ENCODE measurements around the gene KSR1.
"Not testable (repeated sequence)": the region's sequence is repeated elsewhere in the genome, so short reads cannot be mapped to it uniquely, and the experiment has no call there.

KSR1 gene

GRCh38 chr17:27455914-27456680, at the start of gene KSR1:
Gene KSR1, plus strand, starts transcription at chr17:27456448. Its CDS starts 196 bp downstream, at chr17:27456644.
- DNase-seq (ENCODE audit: low spot score): peak; percentile 85

- DNase-seq (ENCODE audit: low spot score): no peak
Measured at GRCh38 chr17:27407916-27408864, 48.1 kb upstream of the KSR1 start.

DNA sequence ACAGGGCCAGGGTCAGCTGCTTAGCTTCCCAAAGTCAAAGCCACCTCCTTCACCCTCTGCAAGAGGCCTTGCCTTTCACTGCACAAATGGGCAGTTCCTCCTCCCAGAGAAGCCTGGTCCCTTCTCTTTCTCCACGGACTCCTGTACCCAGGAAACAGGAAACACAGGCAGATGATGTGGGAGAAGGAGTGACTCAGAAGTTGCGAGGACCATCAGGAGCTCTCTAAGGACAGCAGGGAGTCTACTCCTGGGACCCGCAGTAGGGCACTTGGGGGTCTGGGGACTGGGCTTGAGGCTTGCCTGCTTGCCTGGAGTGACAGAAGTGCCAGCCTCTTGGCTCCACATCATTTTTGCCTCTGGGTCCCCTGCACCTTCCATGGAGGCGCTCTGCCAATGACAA, 47.4 kb upstream of the KSR1 start:
- no peak for DNase-seq (ENCODE audit: low spot score)

GRCh38 chr17:27412158-27412557, 44.1 kb upstream of the KSR1 start:
- DNase-seq (ENCODE audit: low spot score): not testable (repeated sequence)

GRCh38 chr17:27413315-27413714, 42.9 kb upstream of the KSR1 start:
- DNase-seq (ENCODE audit: low spot score): no peak

- DNase-seq (ENCODE audit: low spot score): no peak
Measured at GRCh38 chr17:27413792-27414191, 42.5 kb upstream of the KSR1 start.

DNA sequence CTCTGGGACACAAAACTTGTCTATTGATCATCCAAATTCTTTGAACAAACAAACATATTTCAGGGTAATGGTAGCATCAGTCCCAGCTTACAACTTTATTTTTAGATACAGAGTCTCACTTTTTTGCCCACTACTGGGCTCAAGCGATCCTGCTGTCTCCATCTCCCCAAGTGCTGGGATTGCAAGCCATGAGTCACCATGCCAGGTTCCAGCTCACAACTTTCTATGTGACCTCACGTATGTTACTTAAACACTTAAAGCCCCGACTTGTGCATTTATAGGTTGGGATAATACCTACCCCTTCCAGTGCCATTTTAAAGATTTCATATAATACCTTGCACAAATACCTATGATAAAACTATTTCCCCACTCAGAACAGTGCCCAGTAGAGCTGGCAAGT, 42.0 kb upstream of the KSR1 start:
- no peak for DNase-seq (ENCODE audit: low spot score)

DNA sequence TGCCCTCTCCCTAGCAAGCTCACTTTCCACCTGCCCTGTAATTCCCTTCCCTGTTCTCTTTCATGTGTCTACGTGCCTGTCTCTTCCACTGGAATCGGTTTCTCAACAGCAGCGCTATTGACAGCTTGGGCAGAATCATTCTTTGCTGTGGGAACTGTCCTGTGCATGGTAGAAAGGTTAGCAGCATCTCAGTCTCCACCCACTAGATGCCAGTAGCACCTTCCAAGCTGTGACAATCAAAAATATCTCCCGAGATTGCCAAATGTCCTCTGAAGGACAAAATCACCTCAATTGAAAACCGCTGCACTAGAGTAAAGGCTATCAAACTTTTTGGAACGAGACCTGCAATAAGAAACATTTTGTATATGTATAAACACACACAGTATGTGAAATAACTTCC, 41.6 kb upstream of the KSR1 start:
- no peak for DNase-seq (ENCODE audit: low spot score)

- no peak for DNase-seq (ENCODE audit: low spot score)
Measured at GRCh38 chr17:27415120-27415795, 41.0 kb upstream of the KSR1 start.

- no peak for DNase-seq (ENCODE audit: low spot score)
Measured at GRCh38 chr17:27417596-27418365, 38.5 kb upstream of the KSR1 start.

GRCh38 chr17:27418366-27418615, 38.0 kb upstream of the KSR1 start:
- no peak for DNase-seq (ENCODE audit: low spot score)

- no peak for DNase-seq (ENCODE audit: low spot score)
Measured at GRCh38 chr17:27419156-27419555, 37.1 kb upstream of the KSR1 start.

DNA sequence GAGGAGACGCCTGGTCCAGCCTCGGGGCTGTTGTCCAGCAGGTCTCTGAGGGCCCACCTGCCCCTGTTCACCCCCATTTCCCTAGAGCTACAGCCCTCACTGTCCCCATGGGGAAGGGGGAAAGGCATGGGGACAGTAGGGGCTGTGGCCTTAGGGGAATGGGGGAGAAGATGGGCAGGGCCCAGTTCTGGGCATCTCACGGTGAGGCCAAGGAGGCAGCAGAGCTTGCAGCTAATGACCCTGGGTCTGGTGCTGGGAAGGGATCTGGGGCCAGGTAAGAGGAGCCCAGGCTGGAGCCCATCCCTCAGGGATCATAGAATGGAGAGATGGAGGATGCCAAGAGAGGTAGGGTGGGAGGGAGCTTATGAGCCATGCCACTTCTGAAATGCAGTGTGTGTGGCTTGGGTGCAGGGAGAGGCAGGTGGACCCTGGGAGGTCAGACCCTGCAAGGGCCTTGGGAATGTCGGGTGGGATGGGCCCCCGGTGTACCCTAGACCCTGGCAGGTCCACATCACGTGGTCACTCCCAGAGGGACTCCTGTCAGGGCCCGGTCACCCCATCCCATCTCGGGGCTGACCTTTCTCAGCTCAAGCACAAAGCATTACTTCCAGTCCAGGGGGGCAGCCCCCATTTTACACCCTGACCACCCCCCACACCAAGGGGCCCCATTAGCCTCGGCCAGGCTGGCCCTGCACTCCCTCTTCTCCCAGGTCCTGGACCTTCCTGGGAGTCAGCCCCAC, 35.9 kb upstream of the KSR1 start:
- no peak for DNase-seq (ENCODE audit: low spot score)

DNA sequence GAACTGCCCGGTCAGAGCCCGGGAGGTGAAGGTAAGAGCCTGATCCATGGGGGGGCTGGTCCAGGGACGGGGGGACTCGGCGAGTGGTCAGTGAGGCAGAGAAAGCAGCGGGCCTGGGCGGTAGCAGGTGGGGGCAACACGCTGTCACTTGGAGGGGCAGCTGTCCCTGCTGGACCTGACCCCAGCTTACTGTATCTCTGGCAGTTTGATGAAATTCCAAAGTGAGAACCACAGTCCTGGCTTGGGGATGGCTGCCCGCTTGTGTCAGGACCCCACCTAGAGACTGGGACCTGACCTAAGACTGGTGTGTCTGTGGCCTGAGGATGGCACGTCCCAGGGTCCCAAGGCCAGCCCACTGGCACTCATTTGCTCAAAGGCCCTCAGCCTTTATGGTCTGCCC, 35.1 kb upstream of the KSR1 start:
- no peak for DNase-seq (ENCODE audit: low spot score)

GRCh38 chr17:27421626-27422025, 34.6 kb upstream of the KSR1 start:
- not testable (repeated sequence) for DNase-seq (ENCODE audit: low spot score)

DNA sequence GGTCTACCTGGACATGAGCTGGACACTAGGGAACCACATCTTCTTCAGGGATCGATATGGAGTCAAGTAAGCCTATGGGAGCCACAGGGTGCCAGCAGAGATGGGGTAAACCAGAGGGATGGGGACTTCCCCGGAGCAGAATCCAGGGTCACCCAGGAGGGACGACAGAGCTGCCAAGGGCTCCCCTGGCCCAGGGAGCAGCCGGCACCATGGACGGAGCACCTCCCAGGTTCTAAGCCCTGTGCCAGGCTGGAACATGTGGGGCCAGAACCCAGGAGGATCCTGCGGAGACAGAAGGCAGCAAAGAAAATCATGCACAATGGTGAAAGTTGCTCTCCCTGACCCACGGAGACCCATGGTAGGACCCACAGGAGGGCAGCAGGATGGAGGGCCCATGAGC, 33.6 kb upstream of the KSR1 start:
- DNase-seq (ENCODE audit: low spot score): no peak

GRCh38 chr17:27423651-27424050, 32.6 kb upstream of the KSR1 start:
- DNase-seq (ENCODE audit: low spot score): no peak

DNA sequence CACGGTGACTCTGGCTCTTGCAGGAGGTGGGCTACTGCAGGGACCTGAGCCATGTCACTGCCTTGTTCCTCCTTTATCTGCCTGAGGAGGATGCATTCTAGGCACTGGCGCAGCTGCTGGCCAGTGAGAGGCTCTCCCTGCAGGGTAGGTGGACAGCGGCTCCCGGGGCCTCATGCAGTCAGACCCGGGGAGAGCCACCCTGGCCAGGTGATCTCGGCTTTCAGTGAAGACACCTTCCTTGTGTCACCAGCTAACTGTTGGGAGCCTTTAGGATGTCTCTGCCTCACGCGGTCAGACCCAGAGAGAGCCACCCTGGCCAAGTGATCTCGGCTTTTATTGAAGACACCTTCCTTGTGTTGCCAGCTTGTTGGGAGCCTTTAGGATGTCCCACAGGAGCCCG, 31.7 kb upstream of the KSR1 start:
- DNase-seq (ENCODE audit: low spot score): no peak

- no peak for DNase-seq (ENCODE audit: low spot score)
Measured at GRCh38 chr17:27424941-27425340, 31.3 kb upstream of the KSR1 start.

DNA sequence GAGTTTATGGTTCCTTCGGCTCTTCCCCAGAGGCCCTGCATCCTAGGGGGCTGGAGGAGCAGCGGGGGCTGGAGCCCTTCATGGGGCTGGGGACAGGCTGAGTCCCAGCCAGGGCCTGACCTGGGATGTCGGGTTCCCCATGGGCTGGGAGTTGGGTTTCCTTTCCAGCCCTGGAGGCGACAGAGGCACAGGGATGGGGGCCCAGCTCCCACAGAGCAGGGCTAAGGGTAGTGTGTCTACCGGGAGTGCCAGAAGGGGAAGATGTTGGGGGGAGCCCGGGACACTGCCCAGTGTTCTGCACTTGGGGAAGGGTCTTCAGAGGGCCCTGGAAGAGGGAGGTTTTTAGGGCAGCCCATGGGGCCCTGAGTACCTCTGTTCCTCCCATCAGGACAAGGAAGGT, 30.7 kb upstream of the KSR1 start:
- not testable (repeated sequence) for DNase-seq (ENCODE audit: low spot score)

DNA sequence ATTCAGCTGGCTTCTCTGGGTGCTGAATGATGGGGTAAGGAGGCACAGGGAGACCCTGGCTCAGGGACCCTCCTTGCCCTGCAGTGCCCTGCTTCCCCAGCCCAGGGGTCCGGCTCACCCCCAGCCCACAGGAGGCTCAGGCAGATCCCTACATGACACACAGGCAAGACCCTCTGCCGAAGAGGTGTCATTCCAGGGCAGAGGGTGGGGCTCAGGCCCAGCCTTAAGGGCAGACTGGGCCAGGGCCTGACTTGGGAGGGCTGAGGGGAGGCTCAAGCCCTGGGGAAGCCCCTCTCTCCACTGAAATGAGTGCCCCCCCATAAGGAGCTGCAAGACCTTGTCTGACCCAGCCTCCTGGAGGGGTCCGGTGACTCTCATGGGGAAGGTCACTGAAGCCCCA, 30.3 kb upstream of the KSR1 start:
- DNase-seq (ENCODE audit: low spot score): no peak
